UCSD-AML1 (cell line): ENCODE data around the gene UQCRQ.
A peak's percentile ranks its signal among the peaks of the same experiment; 100 is the strongest.

Source experiments
- DNase-seq: peaks from one replicate; lab custom pipeline; 2025; ENCODE audit not compliant: unreplicated experiment; lab: John Stamatoyannopoulos, UW

Gene UQCRQ

DNA sequence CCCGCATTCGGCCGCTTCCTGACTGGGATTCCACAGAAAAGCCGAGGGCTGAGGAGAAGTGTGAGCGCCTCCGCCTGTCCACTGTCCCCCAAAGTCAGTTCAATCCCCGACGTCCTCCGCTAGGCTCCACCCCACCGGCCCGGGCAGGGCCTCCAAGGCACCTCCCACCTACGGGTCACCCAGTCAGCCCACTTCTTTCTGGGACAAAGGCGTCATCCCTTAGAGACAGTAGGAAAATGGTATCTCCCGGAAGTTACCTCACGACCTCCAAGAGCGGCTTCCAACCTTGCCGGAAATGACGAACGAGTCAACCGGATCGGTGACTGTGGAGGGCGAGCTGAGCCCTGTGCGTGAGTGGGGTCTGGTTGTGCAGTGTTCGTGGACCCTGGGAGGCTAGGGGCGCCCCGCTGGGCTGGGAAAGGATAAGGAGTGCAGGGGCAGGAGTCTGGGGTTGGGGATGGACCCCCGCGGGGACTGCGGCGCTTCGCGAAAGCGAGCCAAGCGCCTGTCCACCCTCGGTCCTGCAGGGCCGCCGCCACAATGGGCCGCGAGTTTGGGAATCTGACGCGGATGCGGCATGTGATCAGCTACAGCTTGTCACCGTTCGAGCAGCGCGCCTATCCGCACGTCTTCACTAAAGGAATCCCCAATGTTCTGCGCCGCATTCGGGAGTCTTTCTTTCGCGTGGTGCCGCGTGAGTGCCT, at the start of gene UQCRQ, which contains the start of gene GDF9:
TSS of gene UQCRQ (plus strand) at position 301 of the 704 bp plus-strand sequence. CDS start at position 541, 240 bp downstream.
TSS of gene GDF9 (minus strand) at position 128 of the 704 bp plus-strand sequence. CDS start 1,936 bp downstream, outside the sequence.
- peak; percentile 92 for DNase-seq

DNA sequence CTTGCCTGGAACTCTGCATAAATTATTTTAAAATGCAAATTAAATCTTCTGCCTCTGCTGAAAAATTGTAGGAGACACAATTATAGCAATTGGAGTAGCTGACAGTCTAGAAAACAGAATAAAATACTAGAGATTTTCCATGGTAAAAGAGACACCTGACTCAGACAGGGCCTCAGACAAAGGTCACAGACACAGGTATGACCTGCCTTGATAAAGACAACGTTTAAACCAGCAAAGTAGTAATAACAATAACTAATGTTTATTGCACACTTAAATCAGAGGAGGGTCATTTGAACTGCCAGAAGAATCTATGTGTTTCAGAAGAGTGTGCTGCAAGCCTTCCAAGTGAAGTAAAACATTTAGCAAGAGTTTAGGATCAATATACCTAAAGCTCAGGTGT, 49.4 kb upstream of the UQCRQ start:
- DNase-seq: no peak

GRCh38 chr5:132819468-132819867, 47.0 kb upstream of the UQCRQ start:
- DNase-seq: no peak

DNA sequence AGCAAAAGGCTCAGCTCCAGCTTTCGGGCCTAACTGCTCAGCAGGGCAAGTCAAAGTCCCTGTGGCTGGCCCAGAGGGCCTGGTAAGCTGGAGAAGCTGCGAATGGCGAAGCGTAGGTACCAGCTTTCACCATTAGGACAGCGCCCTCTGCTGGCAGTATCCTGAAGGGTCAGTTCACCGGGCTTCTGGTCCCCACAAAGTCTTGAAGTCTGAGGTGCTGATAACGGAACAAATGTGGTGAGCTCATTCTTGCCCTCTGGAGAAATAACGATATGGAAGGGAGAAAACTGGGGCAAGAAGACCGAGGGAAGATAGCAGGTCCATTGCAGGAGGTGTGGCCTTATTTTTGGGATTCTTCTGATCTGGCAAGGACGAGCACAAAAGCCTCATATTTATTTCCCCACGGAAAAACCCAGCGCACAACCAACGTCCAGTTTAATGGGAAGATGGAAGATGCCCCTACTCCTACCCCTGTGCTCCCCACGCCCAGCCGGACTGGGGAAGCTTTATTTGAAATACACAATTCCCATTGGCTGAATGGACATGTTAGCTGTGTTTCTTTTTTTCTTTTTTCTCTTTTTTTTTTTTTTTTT, 46.2 kb upstream of the UQCRQ start:
- peak; percentile 84 for DNase-seq

DNA sequence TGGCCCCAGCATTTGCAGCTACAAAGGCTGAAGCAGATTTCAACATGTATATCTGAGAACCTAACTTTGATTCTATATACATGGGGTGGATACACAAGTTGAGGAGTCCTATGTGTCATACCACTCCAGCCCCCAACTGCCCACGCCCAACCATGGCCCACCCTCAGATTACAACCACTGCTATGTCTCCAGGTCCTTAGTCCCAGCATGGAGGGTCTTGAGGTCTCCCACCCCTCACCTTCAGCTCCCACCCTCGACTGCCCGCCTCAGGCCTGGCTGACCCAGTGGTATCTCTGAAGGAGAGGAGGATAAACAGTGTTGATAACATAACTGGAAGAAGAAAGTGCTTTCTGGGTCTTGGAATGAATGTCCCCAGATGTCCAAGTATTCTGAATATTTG, 45.1 kb upstream of the UQCRQ start:
- DNase-seq: no peak

- DNase-seq: no peak
These were observed 44.7 kb upstream of the UQCRQ start for GRCh38 chr5:132821791-132822190.

DNA sequence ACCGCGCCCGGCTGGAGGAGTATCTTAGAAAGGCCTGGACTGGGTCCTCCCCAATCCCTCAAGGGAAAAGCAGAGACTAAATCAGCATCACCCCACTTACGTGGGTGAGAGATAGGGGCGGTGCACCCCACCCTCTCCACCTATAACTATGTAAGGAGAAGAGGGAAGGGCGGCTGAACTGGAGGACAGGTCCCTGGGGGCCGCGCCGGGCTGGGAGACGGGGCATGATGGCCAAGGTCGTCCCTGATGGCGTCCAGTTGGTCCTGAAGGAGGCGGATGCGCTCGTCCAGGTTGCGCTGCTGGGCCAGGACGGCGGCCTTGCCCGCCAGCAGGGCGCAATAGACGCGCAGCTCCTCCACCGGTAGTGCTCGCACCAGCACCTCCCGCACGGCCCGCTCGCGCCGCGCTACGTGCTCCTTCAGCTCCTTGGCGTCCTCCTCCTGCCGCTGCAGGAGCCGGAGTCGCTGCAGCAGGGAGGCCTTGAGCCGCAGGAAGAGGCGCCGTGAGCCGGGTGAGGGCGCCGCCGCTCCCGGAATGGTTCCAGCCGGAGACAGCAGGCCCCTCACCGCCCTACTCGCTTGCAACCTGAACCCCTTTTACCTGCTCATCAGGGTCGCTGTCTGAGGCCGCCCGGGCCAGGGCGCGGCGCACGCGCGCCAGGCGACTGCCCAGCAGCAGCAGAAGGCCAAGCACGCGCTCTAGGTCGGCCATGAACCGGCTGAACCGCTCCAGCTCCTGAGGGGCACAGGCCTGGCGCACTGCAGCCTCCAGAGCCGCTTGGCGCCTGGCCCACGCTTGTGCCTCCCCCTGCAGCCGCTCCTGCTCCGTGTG, 43.6 kb upstream of the UQCRQ start:
- no peak for DNase-seq

DNA sequence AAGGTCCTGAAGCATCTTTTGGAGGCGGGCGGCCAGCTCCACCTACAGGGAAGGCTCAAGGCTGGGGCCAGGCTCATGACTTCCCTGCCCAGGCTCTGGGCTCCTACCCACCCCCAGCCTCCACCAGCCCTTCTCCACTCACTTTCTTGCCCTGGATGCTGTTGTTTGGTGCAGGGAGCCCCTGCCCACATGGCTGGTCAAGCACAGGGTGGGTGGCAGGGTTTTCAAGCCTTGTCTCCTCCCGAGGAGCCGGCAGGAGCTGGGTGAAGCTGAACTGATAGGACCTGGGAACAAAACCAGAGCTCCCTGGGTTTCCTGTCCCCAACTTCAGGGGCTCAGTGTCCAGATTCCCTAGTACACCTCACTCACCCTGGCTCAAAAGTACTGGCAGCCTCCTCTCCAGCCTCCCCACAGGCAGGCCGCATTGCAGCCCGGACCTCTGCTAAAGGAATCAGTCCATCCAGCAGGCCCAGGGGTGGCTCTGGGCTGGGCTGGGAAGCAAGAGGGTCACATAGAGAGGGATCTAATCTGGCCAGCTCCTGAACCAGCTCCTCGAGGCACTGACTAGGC, 42.9 kb upstream of the UQCRQ start:
- DNase-seq: no peak

DNA sequence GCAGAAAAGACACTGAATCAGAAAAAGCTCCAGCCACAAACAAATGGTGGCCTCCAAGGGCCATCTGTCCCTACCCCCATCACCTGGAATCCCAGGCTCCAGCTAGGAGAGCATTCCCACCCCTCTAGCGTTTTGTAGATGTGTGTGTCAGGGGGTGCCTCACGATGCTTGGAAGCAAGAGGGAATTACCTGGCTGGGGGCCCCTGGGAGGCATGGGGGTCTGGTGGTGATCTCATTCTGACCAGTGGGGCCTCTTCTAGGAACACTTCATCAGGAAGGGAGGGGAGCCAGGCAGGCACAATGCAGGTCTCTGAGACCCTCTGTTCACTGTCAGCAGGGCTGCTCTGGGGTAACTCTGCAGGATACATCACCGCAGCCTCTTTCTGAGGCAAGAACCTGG, 42.0 kb upstream of the UQCRQ start:
- no peak for DNase-seq

DNA sequence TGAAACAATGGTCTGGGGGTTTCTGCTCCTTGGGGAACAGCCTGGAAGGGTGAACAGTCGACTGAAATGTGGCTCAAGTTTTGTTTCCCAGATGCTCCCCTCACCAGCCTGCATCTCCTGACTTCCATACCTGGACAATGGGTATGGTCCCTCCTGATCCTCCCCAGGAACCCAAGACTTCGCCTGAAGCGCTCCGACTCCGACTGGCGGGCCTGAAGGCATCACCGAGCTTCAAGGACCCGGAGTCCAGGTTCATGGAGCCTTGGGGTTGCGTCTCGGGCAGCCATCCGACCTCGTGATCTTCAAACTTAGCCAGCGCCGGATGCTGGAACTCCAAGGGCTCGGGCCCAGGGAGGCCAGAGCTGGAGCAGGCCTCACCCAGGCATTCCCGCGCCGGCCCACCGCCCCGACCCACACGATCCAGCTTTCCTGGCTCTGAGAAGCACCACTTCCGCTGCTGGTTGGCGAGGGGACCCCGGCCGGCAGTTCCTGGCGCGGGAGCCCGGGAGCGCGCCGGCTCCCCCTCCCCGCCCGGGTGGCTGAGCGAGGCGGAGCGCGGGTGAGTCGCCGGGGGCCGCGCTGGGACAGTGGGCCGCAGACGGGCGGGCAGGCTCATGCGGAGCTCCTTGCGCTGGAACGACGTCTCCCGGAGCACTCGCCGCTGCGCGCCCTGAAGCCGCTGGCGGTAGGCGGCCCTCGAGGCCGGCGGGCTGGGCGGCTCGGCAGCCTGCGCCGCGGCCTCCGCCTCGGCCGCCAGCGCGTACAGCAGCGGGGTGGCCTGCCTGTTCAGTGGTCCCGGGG, 41.2 kb upstream of the UQCRQ start:
- no peak for DNase-seq

GRCh38 chr5:132825834-132826391, 40.5 kb upstream of the UQCRQ start:
- no peak for DNase-seq

GRCh38 chr5:132826424-132827082, 39.9 kb upstream of the UQCRQ start:
- no peak for DNase-seq

- no peak for DNase-seq
These were observed 38.3 kb upstream of the UQCRQ start for GRCh38 chr5:132827943-132828673.

DNA sequence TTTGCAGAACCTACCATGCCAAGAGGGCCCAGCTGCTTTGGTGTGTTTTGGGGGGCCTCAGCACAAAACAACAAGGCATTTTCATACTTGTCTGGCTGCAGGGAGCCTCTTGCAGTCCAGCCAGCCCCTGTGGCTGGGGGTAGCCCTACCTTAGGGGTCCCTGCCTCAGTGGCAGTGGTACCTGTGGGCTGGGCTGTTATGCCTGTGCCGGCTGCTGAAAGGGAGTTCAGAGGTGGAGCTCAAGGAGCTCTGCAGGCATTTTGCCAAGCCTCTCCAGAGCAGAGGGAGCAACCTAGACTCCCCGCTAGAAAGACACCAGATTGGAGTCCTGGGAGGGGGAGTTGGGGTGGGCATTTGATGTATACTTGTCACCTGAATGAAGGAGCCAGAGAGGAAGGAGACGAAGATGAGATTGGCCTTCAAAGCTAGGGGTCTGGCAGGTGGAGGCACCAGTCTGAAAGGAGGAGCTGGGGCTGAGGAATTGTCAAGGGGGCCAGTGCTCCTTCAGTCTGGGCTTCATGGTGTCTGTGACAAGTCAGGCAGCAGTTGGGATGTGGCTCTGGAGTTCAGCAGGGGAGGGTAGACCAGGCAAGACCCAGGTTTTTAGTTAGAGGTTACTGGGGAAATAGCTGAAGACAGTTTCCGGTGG, 37.5 kb upstream of the UQCRQ start:
- no peak for DNase-seq

DNA sequence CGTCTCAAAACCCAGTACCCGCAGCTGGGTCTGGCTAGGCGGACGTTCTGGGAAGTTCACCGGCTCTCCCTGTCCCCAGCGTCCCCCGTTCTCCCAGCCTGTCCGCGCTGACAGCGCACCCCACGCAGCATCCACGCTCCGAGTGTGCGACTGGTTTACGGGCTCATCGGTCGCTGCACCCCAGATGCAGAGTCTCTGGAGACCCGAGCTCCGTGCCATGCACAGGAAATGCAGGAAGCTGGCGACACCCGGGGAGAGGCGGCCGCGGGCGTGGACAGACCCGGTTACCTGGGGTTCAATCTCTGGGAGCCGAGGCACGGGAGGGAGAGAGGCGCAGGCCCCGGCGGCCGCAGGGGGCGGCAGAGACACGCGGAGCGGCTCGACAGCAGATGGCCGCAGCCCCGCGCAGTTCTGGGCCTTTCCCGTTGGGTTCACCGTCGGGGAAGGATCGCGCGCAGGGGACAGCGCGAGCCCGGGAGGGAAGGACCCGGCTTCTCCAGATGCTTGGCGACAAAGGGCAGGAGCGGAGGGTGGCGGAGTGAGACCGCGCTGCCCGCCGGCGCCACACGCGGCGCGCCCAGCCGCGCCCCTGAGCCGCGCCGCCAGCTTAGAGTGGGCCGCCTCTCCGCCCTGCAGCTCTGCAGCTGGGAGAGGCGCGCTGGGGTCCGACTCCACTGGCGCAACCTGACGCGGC, 36.6 kb upstream of the UQCRQ start:
- DNase-seq: peak; percentile 64

DNA sequence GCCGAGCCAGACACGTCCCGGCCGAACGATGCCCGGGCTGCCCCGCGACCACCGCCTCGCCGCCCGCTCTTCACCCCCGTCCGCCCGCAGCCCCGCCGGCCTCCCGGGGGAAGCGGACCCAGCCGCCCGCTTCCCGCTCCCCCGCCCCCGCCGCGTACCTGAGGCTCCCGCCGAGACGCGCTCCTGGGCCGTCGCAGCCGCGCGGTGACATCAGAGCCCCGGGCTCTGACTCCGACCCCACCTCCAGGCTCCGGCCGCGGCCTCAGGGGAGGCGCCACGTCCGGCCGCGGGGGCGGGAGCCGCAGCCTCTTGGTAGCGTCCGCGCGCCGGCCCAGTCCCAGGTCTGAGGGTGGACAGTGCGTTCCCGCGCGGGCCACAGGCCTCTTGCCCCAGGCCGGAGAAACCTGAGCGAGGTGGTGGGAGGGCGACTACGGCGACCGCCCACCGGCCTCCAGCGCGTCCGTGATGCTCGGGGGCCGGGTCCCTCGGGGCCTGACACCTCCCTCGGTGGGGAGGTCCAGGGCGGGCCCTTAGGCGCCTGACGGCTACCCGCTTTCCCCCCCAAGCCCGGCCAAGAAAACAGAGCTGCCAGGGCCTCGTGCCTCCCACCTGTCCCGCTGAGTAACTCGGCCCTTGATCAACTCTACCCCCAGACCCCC, 35.9 kb upstream of the UQCRQ start, which contains the start of gene SHROOM1:
TSS of gene SHROOM1 (minus strand) at position 212 of the 659 bp plus-strand sequence. CDS start 4,507 bp downstream, outside the sequence.
- no peak for DNase-seq

GRCh38 chr5:132831095-132831860, 35.2 kb upstream of the UQCRQ start:
- no peak for DNase-seq
